HG03558 (cell line): ENCODE results near the gene NGRN.
"Not testable (repeated sequence)": the region's sequence is repeated elsewhere in the genome, so short reads cannot be mapped to it uniquely, and the experiment has no call there.

Experiments
- ATAC-seq: cut with Tn5 transposase; IDR thresholded peaks from one replicate; pipeline ENCODE4 v1.9.1; 2021; ENCODE audit warnings: moderate number of reproducible peaks; ENCODE audit not compliant: unreplicated experiment; ENCODE audit errors: extremely low read depth

NGRN gene

GRCh38 chr15:90271459-90272166 lies 6.1 kb downstream of the NGRN start:
- no peak for ATAC-seq

- ATAC-seq: not testable (repeated sequence)
These were observed 13.0 kb downstream of the NGRN start for GRCh38 chr15:90278467-90278866.

GRCh38 chr15:90280743-90281142 lies 15.3 kb downstream of the NGRN start:
- ATAC-seq: not testable (repeated sequence)

- not testable (repeated sequence) for ATAC-seq
These were observed 16.2 kb downstream of the NGRN start for GRCh38 chr15:90281637-90282036.

GRCh38 chr15:90286678-90287077 lies 21.2 kb downstream of the NGRN start:
- no peak for ATAC-seq

GRCh38 chr15:90287101-90287500 lies 21.6 kb downstream of the NGRN start:
- ATAC-seq: no peak

- ATAC-seq: no peak
These were observed 22.5 kb downstream of the NGRN start for GRCh38 chr15:90287946-90288345.

- no peak for ATAC-seq
These were observed 26.3 kb downstream of the NGRN start for GRCh38 chr15:90291679-90292356.

GRCh38 chr15:90293040-90293810 lies 27.8 kb downstream of the NGRN start:
- not testable (repeated sequence) for ATAC-seq

GRCh38 chr15:90294159-90294558 lies 28.7 kb downstream of the NGRN start:
- no peak for ATAC-seq

GRCh38 chr15:90294601-90295269 lies 29.3 kb downstream of the NGRN start:
- no peak for ATAC-seq

GRCh38 chr15:90295270-90295648 lies 29.8 kb downstream of the NGRN start:
- no peak for ATAC-seq

GRCh38 chr15:90296316-90296884 lies 30.9 kb downstream of the NGRN start:
- ATAC-seq: not testable (repeated sequence)

GRCh38 chr15:90297021-90297420 lies 31.5 kb downstream of the NGRN start:
- no peak for ATAC-seq

- no peak for ATAC-seq
These were observed 35.1 kb downstream of the NGRN start for GRCh38 chr15:90300541-90300940.

GRCh38 chr15:90300988-90301706 lies 35.7 kb downstream of the NGRN start:
- no peak for ATAC-seq

- ATAC-seq: no peak
These were observed 36.3 kb downstream of the NGRN start for GRCh38 chr15:90301707-90302300.

- not testable (repeated sequence) for ATAC-seq
These were observed 39.9 kb downstream of the NGRN start for GRCh38 chr15:90305355-90305754.

- ATAC-seq: no peak
These were observed 40.5 kb downstream of the NGRN start for GRCh38 chr15:90305932-90306331.
